ENCODE measurements around the gene PTPRA.
A peak's percentile ranks its signal among the peaks of the same experiment; 100 is the strongest.
"Not testable (repeated sequence)": the region's sequence is repeated elsewhere in the genome, so short reads cannot be mapped to it uniquely, and the experiment has no call there.

PTPRA gene

GRCh38 chr20:3045816-3046676, 172.8 kb downstream of the PTPRA start, which contains the start of gene MRPS26:
TSS of gene MRPS26 (plus strand) at chr20:3046052. CDS start at chr20:3046069, 17 bp downstream.
- peak; percentile 72 for DNase-seq

DNA sequence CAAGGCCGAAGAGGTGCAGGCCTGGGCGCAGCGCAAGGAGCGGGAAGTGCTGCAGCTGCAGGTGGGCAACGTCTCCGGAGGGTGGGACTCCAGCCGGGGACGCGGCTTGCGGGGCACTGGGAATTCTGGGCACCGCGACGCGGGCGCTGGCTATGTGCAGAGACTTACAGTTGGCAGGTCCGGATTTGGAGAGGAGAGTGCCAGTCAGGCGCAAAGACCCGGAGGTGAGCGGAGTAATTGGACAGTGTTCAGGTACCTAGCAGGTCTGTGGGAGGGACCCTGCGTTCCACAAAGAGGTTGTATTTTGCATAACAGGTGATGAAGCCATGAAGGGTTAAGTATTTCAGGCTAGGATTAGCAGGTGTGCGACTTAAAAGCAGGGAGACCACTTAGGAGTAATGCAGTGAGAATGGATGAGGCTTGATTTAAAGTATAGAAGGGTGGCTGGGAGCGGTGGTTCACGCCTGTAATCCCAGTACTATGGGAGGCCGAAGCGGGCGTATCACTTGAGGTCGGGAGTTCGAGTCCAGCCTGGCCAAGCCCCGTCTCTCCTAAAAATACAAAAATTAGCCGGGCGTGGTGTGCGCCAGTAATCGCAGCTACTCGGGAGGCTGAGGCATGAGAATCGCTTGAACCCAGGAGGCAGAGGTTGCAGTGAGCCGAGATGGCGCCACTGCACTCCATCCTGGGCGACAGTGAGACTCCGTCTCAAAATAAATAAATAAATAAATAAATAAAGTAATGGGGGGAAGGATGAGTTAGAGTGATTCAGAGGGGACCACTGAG, 173.6 kb downstream of the PTPRA start:
- DNase-seq: no peak

DNA sequence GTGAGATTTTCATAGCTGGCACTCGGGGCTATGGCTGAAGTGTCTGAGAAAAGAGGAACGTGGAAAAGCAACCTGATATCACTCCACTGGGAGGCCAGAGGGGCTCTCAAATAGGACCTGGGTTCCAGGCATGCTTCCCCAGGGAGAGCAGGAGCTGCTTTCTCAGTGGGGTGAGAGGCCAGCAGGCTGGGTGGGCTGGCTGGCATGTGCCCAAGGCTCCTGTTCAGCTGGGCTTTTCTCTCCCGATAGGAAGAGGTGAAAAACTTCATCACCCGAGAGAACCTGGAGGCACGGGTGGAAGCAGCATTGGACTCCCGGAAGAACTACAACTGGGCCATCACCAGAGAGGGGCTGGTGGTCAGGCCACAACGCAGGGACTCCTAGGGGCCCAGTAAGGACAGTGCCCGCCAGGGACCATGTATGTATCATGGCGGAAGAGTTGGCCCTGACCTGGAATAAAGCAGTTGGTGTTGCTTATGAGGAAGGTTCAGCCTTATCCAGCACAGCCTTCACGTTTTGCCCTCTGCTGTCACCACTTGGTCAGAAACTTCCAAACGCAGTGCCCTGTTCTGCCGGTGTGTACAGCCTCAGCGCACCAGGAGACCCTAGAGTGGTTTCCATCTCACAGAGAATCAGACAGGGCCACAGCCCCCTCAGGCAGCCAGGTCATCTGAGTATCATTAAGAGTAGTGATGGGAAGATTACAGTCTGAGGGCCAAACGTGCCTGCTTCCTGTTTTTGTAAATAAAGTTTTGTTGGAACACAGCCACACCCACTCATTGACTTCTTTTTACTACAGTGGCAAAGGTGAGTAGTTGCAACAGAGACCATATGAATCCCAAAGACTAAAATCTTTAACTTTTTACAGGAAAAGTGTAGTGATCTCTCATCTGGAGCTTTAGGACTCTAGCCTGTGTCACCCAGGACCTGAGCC, 174.5 kb downstream of the PTPRA start:
- no peak for DNase-seq

GRCh38 chr20:3051385-3052019, 178.2 kb downstream of the PTPRA start:
- DNase-seq: no peak

DNA sequence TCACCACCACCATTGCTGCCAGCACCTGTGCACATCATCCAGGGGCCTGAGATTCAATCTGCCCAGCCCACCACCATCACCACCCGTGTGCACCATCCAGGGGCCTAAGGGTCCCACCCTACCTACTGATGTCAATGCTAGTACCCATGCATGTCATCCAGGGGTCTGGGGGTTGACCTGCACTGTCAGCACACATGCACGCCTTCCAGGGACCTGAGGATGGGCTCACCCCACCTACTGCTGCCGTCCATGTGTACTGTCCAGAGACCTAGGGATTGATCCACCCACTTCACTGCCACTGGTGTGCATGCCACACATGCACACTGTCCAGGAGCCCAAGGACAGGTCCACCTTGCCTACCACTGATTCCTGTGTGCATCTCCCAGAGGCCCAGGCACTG, 186.2 kb downstream of the PTPRA start:
- no peak for DNase-seq

GRCh38 chr20:3064119-3064518, 190.8 kb downstream of the PTPRA start:
- not testable (repeated sequence) for DNase-seq

DNA sequence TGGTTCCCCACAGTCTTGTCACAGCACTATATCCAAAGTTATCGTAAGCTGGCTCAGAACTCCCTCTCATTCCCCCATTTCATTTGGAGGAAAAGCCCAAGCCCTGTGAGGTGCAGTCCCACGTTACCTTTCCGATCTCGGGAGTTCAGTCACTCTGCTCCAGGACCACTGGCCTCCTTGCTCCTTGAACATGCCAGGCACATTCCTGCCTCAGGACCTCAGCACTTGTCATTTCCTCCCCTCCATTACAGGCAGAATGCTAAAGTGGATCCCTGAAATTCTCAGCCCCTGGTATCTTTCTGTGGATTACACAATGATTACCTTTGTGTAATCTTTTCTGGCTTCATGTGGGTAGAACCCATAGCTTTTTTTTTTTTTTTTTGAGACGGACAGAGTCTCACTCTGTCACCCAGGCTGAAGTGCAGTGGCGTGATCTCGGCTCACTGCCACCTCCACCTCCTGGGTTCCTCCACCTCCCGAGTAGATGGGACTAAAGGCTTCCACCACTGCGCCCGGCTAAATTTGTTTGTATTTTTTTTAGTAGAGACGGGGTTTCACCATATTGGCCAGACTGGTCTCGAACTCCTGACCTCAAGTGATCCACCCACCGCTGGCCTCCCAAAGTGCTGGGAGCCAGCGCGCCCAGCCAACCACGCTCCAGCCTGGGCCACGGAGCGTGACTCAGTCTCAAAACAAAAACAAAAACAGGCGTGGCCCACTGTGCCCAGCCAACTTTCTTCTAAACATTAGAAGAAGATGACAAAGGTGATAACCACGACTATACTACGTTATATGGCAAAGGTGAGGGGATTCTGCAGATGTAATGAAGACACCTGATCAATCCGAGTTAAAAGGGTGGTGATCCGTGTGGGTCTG, 194.1 kb downstream of the PTPRA start:
- no peak for DNase-seq

DNA sequence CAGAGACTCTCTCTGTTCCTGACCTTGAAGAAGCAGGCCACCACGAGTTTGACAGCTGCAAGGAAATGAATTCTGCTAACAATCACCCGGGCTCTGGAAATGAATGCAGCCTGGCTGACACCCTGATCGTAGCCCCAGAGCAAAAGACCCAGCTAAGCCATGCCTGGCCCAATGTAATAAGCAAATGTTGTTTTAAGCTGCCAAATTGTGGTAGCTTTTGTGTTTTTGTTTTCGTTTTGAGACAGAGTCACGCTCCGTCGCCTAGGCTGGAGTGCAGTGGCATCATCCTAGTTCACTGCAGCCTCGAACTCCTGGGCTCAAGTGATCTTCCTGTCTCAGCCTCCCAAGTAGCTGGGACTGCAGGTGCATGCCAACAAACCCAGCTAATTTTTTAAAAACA, 194.8 kb downstream of the PTPRA start:
- no peak for DNase-seq

- DNase-seq: peak; percentile 40
Measured at GRCh38 chr20:3068986-3069900, 196.0 kb downstream of the PTPRA start.

DNA sequence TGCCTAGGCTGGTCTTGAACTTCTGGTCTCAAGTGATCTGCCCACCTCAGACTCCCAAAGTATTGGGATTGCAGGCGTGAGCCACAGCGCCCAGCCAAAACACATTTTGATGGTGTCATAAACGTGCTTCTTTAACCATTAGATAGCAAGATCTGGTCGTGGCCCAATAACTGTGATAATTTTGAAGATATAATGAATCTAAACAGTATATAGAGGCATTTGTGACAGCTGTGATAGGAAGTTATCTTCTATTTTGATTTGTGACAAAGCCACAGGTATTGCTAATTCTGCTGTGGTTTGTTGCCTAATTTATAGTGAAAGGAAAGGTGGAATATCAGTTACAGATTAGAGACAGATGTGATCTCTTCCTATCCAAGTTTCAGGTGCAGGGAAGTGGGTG, 197.4 kb downstream of the PTPRA start:
- no peak for DNase-seq

- no peak for DNase-seq
Measured at GRCh38 chr20:3071266-3071609, 198.0 kb downstream of the PTPRA start.

- peak; percentile 78 for DNase-seq
Measured at GRCh38 chr20:3071610-3072529, 198.6 kb downstream of the PTPRA start, which contains the start of gene OXT. TSS of gene OXT (plus strand) at chr20:3071620. CDS start at chr20:3071656, 36 bp downstream.

DNA sequence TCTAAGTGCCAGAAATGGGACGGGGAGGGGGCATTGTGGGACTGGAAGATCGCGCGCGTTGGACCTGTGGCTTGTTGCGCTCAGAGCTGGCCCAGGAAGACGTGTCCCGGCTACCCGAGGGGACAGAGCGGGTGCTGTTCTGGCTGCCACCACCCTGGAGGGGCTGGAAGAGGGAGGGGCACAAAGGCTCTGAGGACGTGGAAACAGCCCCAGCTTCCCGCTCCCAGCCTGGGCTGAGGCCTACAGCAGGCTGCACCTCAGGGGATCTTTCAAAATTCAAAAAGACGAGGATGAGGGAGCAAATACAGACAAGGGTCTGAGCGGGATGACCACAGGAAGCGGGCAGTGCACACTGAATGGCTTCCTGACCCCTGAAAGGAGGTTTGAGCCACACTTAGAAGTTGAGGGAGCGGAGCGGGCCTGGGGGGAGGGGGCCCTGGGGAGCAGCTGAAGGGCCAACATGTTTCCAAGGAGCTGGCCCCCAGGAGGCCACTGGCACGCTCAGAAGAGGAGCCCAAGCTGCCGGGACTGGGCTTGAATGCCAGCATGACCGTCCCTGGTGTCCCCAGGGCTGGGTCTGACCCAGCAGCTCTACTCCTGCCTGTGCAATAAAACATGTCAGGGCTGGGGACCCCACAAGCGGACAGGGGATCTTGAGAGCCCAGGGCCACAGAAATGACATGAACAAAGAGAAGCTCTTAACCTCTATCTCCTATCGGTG, 199.4 kb downstream of the PTPRA start:
- DNase-seq: no peak

DNA sequence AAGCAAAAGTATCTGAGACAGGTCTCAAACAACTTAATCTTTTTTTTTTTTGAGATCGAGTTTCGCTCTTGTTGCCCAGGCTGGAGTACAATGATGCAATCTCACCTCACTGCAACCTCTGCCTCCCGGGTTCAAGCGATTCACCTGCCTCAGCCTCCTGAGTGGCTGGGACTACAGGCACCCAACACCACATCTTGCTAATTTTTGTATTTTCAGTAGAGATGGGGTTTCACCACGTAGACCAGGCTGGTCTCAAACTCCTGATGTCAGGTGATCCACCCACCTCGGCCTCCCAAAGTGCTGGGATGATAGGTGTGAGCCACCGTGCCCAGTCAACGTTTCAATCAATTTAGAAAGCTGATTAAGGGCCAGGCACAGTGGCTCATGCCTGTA, 200.0 kb downstream of the PTPRA start:
- DNase-seq: not testable (repeated sequence)

GRCh38 chr20:3074812-3075211, 201.5 kb downstream of the PTPRA start:
- no peak for DNase-seq

GRCh38 chr20:3075315-3075714, 202.0 kb downstream of the PTPRA start:
- DNase-seq: not testable (repeated sequence)

DNA sequence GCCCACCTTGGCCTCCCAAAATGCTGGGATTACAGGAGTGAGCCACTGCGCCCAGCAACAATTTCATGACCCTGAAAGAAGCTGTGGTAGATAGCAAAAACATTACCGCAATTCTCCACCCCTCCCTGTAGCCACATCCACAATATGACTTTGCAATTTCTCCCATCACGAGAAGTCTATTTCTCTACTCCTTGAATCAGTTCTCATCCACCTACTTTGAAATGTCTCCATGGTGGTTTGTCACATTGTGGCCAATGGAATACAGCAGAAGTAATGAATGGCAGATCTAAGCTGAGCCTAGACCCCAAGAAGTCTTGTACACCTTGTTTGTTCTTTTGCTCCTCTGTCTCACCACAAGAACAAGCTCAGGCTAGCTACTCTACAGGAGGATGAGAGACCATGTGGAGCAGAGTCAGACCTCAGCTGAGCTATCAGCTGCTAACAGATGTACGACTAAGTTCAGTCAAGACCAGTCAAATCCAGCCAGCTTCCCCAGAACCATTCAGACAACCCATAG, 204.4 kb downstream of the PTPRA start:
- DNase-seq: no peak

- DNase-seq: no peak
Measured at GRCh38 chr20:3080939-3081388, 207.7 kb downstream of the PTPRA start.

Measured in activated CD4-positive, alpha-beta T cell treated with anti-CD3 and anti-CD28 coated beads, Interleukin-2, amount 50 U/mL, for 1 hour (primary cell).